HPDE6-E6E7 (cell line): Measurements from ENCODE around the gene GRIK3.
"Not testable (repeated sequence)": the region's sequence is repeated elsewhere in the genome, so short reads cannot be mapped to it uniquely, and the experiment has no call there.

Experiments used
- DNase-seq: peaks from one replicate; pipeline ENCODE4 v3.0.0; 2011; ENCODE audit warnings: missing footprints; ENCODE audit errors: extremely low spot score

Gene GRIK3

DNA sequence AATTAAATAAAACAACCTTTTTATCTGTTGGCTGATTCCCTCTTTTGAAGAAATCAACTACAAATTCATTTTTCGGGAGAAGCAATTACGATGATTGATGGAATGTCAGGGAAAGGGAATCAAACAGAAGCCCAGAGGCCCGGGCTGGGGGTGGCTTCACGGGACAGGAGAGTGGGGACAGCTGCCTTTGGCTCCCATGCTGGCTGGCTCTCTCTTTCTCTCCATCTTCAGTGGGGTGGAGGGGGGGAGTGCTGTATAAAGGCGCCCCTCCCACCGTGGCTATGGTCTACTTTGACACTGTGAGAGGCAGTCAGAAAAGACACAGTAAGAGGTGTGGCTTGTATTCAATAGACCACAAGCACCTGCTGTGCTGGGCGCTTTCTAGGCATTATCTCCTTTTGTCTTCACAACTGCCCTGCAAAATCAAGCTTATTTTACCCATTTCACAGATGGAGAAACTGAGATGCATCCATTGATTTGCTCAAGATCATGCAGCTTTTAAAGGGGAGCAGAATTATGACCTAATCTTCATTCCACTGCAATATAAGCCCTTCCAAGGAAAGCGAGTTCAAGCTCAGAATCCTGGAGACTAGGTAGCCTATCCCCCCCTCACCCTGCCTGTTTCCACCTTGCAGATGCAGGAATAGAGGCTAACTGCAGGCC is 92.9 kb downstream of the GRIK3 start:
- DNase-seq = no peak

DNA sequence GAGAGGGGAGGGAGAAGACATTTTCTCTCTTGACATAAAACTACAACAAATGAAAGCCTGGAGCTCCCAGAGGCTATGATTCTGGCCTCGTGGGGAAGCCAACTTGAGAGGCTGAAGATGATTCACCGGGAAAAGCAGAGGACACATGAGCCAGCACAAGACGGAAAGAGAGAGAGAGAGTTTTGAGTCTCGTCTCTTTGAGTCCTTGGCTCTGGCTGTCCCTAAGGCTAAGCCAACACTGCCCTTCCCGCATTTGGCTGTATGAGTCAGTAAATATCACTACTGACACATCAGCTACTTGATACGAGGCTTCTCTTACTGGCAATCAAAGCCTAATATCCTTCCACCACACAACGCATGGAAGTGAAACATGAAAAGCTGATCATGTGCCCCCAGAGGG is 95.5 kb downstream of the GRIK3 start:
- no peak for DNase-seq

DNA sequence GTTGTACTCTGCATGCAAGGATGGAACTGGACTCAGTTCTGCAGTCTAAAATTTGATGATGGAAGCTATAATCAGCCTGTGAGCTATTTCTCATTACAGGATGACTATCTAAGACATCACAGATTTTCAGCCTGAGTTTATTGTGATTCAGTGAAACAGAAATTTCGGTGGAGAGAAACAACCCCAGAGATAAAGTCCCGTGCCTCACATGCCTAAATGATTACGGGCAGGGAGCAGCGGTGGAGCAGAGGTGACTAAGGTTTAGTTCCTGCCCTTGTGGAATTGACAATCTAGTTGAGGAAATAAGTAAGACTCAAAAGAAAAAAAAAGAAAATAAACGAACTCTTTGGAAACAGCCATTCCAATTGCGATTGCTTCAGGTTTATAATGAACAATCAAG is 96.9 kb downstream of the GRIK3 start:
- no peak for DNase-seq

DNA sequence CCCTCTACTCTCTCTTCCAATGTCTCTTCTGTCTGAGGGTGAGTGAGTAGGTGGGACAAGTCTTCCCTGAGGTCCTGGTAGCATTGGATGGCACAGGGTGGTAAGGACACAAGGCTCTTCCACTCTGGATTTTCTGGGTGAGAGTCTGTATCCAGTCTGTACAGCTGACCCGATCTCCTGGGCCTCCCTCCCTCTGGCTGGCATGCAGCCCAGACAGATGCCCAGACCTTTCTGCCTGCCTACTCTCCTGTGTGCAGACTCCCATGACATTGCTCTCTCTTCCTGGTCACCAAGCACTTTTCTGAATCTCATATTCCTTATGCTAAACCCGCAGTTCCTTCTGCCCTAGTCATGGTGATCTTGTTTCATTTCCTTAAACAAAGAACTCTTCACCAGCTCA is 100.3 kb downstream of the GRIK3 start:
- no peak for DNase-seq

DNA sequence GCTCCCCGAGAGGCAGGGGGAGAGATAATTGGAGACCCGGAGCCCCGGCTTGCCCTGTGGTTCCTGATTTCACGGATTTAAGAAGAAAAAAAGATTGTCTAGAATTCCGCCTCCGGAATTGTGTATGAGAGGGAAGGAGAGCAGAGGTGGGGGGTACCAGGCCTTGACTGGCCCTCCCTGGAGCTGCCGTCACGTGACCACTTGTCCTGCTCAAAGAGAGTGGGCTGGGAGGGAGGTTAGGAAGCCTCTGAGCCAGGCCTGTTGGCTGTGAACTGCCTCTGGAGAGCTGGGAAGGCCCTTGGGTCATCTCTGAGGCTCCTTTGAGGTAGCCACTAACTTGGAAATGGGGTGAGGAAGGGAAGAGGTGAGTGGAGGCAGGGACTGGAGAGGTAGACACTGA is 106.5 kb downstream of the GRIK3 start:
- no peak for DNase-seq

DNA sequence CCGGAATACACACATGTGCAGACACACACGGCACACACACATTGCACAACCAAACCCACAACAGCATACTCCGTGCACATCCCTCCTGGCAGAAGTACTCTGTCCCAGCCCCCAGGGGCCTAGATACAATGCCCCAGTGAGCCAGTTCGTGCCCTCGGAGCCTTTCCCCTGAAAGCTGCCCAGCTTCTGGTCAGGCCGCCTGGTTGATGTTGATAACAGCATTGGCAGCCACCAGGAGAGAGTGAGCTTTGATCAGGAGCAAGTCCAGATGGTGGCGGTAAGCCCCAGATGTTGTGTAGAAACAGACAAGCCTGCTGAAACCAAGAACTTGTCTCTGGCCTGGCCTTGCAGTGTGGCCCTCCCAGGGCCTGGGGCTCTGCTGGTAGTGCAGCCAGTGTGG is 109.1 kb downstream of the GRIK3 start:
- no peak for DNase-seq

DNA sequence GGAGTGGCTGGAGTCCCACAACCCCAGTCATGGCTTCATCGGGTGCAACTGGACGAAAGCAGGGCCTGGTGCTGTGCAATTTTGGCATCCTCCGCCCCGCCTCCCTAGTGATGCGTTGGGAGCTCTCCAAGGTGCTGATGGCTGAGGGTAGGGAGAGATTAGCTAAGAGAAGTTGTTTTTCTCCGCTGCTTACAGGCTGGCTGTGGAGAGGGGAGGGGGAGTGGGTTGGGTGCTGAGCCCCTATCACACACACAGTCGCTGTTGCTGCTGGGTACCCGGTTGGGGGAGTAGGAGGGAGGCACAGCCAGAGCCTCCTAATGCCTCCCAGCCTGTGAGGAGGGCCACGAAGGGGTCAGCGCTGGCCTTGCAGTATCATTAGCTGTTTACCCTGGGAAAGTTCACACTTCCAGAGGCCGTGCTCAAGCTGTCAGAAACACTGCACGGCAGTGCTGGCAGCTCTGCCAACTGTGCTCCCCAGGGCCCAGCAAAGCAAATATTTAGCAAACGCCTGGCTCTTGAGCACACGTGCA is 110.0 kb downstream of the GRIK3 start:
- DNase-seq = no peak

DNA sequence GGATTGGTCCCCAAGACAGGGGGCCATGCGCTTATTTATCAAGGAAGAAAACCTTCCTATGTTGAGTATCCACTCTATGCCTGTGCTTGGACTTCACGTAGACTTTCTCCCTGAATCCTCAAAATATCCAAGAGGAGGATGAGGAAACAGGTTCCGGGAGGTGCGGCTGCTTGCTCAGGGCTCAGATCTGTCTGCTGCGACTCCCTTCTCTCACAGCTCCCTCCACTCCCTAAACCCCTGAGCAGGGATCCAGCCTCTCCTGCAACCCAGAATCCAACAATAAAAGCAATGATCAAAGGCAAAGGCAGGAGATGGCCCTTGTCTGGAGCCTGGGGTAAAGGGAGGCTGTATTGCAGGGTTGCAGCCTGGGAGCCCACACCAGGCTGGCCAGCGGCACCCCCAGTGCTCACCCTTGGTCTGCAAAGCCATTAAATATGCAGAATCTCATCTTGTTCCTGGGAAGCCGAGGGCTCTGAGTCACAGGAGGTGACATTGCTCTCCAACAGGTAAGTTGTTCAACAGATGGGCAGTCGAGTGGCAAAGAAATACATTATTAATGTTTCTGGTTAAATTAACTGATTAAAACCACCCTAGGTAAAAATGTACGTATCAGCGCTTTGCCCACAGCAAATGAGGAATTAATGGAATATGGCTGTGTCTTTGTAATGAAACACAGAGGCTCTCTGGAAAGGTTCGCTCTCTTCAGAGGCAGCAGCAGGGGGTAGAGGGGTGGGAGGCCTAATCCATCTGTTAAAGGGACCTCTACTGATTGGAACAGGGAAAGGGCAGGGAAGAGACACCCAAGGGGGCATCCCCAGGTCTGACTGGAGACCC is 111.5 kb downstream of the GRIK3 start:
- DNase-seq = no peak

DNA sequence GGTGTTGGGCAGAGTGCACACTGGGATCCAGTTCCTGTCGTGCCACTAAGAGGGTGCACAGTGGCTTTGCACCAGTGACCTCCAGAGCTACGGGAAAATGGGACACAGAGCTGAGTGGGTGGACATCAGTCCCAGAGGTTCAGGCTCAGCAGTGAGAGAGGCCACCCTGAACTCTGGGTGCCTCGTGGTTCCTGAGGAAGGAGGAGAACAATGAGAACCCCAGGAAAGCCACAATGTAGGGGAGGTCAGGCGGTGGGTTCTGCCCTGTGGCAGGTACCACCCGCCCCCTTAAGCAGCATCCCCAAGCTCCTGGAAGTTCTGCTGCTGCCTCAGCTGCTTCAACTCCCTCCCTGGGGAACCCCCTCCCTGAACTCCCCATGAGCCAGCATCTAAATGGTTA is 112.2 kb downstream of the GRIK3 start:
- DNase-seq = no peak

DNA sequence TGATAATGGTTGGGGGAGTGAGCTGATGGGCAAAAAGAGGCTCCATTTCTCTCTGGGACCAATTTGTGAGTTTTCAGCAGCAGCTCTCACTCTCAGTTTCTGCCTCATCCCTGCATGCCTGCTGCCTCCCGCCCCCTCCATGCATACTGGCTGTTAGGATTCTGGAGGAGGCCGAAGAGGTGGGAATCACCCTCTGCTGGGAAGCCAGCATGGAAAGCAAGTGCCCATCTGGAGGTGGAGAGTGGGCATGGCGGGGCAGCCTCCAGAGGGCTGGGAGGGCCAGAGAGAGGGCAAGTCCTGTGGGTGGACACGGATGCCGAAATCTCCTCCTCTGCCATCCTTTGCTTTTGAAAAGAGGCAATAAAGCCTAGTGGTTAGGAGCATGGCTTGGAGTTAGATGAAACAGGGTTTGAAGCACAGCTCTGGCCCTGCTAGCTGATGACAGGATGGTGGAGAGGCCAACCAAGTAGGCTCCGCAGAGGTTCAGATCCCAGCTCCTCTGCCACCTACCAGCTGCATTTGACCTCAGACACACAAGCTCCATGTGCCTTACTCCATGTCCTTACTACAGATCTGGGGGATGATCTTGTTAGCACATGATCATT is 113.4 kb downstream of the GRIK3 start:
- DNase-seq = no peak

DNA sequence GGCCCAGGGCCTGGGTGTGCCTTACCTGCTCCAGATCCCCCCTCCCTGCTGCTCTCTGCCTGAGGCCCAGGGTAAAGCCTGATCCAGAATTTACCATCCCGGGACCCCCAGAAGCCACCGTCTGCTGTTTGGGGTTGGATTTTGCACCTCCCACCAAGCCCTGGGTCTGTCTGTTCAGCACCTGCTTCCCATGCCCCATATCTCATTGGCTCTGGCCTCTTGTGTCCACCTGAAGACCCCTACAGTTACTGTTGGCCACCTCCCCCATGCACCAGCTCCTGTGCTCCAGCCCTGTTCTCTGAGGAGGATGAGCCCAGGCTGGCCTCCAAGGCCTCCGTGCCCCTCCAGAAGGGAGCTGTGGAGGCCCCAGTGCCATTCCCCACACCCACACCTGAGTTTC is 113.9 kb downstream of the GRIK3 start:
- no peak for DNase-seq

DNA sequence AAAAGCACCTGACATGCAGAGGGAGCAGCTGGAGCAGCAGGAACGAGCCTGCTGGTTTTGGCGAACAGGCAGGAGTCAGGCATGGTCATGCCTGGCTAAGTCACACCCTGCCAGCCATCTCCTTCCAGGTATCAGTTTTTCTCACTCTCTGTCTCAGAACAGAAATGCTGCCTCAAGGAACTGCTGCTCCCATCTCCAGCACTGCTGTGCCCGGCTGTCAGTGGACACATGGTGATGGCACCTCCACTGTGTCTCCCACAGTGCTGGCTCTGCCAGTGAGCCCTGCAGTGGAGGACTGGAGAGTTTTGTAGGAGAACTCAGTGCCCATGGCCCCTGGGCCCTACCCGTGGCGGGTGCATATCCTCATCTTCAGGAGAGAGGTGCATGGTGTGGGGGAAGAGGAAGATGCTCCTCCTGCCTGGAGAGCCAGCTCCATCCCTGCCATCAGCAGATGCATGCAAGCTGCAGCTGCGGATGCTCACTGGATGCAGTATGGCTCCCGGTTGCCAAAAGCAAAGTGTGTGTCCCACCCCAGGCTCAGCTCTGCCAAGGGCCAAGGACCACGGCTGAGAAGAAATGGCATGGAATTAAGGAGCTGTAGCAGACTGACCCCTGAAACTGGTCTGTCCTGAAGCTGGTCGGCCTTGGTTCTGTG is 114.7 kb downstream of the GRIK3 start:
- no peak for DNase-seq

DNA sequence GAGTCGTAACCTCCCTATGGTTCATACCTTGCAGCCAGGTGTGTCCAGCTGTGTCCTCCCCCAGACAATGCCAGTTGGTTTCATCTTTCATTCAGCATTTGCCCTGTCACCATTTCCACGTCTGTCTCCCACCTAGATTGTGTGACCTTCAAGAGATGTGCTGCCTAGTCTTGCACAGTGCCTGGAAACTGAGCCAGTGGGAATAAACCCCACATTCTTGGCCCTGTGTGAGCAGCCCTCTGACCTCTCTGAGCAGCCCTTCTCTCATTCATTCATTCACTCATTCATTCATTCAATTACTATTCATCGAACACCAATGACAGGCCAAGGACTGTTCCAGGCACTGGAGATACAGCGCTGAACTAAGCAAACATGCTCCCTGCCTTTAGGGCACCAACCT is 115.7 kb downstream of the GRIK3 start:
- DNase-seq = no peak

DNA sequence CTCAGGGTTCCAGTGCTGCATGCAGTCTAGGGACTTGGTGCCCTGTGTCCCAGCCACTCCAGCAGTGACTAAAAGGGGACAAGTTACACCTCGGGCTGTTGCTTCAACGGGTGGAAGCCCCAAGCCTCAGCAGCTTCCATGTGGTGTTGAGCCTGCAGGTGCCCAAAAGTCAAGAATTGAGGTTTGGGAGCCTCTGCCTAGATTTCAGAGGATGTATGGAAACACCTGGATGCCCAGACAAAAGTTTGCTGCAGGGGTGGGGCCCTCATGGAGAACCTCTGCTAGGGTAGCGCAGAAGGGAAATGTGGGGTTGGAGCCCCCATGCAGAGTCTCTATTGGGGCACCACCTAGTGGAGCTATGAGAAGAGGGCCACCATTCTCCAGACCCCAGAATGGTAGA is 117.8 kb downstream of the GRIK3 start:
- not testable (repeated sequence) for DNase-seq

DNA sequence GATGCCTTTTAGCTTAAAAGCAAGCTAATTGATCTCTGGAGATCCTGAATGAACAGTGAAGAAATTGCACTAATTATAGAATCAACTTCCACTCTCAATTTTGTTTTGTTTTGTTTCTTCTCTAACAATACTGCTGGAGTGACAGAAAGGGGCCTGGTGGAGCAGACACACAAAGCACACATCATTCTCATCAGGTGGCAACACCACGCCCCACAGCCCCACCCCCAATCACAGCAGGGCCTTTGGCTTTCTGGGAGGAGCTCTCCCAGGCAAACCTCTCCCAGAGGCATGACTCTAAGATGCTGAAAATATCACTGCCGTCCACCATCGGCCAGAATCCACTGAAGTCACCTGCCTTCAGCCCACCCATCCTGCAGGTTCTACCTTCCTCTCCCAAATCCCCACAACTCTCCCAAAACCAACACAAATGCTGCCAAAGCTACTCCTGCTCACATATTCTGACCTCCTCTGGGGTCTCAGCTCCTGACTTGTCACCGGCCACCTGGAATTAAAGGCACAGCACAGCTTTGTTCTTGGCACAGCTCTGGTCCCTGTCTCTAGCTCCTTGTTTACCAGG is 120.7 kb downstream of the GRIK3 start:
- no peak for DNase-seq

DNA sequence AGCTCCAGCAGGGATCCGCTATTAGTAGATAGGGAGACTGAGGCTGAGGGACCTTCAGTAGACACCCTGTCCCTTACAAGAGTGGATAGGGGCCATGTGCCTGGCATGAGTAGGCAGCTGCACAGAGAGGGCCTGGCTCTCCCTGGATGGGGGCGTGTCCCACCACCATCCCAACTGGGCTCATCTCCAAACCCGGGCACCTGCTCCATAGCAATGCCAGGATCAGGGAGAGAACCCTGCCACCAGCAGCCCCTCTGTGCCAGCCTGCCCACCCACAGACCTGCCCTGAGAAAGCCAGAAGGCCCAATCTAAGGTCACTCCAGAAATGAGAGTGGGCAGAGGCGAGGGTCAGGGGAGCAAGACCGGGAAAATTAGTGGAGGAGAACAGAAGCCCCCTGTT is 121.3 kb downstream of the GRIK3 start:
- DNase-seq = no peak

DNA sequence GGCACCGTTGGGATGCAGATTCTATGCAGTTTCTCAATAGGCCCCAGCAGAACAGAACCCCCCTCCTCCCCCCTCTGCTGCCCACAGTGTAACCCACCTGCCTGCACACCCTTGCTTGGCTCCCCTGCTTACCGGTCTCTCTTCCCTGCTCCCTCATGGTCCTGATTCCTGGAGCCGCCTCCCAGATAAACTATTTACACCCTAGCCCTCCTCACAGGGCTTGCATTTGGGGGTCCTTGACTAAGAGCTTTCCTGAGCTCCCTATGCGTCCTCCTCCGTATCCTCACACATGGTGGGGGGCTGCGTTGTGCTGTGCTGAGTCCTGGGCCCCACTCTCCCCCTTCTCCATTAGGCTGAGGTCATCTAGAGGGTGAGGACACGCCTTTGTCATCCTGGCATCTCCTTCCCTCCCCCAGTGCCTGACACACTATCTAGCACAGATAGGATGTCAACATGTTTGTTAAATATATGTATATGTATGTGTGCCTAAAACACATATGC is 121.9 kb downstream of the GRIK3 start:
- no peak for DNase-seq

DNA sequence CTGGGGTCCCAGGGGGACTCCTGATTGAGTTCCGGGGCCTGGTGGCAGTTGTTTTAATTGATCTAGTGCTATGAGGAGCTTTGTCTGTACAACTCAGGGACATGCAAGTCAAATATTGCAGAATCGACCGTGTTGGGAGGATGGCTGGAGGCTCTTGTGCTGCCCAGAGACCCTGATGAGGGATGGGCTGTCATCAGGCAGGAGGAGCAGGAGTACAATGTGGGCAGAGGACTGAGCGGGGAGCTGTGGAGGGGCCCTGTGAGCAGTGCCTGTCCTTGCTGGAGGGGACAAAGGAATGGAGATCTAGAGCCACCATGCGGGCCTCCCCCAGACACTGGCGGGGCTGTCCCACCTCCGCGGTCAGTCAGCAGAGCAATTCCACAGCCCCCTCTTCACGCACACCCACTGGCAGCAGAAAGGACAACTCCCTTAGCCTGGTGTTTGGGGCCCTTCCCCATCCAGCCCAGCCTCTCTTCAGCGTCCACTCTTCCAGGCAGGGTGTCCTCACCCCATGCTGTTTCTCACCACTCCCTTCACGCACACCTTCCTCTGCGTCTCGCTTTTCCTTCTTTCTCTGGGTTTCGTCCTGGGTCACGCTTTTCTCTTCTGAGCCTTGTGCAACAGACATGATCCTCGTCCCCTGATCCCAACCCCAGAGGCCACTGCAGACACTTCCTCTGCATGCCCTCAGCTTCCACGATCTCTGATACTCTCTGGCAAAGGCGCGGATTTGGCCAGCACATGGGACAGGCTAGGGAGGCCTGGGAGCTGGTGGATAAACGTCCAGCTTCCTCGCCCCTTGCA is 122.6 kb downstream of the GRIK3 start:
- DNase-seq = no peak

DNA sequence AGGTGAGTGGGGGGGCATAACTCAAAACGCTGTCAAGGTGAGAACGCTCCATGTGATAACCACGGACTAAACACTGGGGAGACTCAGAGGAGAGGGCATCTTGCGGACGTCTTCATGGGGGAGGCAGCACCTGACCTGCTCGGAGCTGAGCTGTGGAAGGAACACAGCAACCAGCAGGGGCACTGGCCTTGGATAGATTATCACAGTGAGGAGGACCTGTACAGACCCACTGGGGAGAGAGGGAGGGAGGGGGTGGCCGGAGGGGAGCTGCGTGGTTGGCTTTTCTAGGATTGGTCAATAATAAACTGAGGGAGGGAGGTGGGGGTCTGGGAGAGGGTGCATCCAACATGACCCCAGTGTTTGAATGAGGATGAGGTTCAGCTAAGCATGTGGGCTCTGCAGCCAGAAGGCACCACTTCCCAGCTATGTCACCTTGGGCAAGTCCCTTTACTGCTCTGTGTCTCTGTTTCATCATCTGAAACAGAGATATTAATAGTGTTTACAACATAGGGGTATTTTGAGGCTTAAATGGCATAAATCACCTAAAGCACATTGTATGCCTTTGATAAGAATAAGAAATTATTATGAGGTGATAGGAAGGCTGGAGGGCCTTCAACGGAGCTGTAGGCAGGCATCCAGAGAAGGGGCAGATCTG is 123.3 kb downstream of the GRIK3 start:
- no peak for DNase-seq

DNA sequence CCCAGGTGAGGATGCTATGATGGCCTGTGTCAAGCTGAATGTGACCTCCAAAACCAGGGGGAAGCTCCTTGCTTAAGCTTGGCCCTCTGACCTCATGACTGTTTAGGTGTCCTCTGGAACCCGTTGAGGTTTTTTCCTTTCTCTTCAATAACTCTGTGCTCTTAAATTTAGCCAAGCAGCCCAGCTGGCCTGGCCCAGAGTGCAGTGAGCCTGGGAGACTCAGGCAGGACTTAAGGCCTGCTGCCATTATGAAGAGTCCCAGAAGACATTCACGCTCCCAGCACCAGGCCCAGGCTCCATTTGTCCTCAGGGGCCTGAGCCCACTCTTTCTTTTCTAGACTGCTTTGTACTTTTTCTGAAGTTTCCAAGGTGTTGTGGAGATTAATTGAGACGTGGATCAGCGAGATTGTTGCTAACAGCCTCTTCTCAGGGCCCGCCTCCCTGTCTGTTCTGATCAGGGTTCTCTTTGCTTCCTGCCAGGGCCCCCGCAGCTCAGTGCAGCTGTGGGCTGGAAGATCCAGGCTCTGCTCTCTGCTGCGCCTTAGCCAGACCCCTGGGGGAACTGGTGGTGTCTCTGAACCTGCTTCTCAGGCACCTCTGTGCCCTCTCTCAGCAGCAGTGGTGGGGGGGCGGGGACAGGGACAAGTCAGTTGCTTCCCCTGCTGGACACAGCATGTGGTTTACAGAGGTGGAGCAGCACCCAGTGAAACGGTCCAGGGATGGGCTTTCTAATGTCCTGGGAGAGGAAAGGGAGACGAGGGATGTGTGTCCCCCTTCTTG is 124.2 kb downstream of the GRIK3 start:
- no peak for DNase-seq
